Gastroesophageal sphincter (tissue), 3 donors: ENCODE results near the gene PIK3CD.

Experiments used
- CTCF ChIP-seq, 4 experiments: fragments of 200-600 bp in 2 of 4; fragments of 450-650 bp in 2 of 4; sonication (generic) in 1 of 4; IDR thresholded peaks; one replicate each; pipeline ENCODE4 v1.5.1; 2017 to 2019; ENCODE audit warnings: antibody characterized with exemption in 4 of 4, mild to moderate bottlenecking in 2 of 4, moderate library complexity in 2 of 4
- EP300 ChIP-seq: sonication (generic); formaldehyde crosslinking; IDR thresholded peaks from one replicate; pipeline ENCODE4 v1.6.1; 2017; ENCODE audit warnings: antibody characterized with exemption, mild to moderate bottlenecking
- POLR2A ChIP-seq, 2 donors: fragments of 450-650 bp; IDR thresholded peaks; one replicate each; pipeline ENCODE4 v1.6.1; 2017; ENCODE audit warnings: antibody characterized with exemption in 2 of 2, mild to moderate bottlenecking in 2 of 2, moderate library complexity in 1 of 2

GRCh38 chr1:9612162-9612845 lies 39.2 kb upstream of the PIK3CD start:
- no peak for TF ChIP-seq CTCF (IDR thresholded peaks at IDR 0.05)
- no peak for TF ChIP-seq POLR2A (IDR thresholded peaks at IDR 0.05)
- TF ChIP-seq EP300, result no peak
